K562 (cell line): ENCODE data around the gene TAF1B. TPM values are rescaled to one million over a fixed set of nuclear protein-coding genes. Genes with fewer than 3 reads are reported as not detected.

ENCODE experiments used
- ATAC-seq: fragments of 200-7000 bp; cut with Tn5 transposase; 3 replicates; pipeline ENCODE4 v1.9.1; 2020; ENCODE audit warnings: moderate library complexity
- BruUV-seq: library from RNA; stranded (reverse); fragments of 400-500 nt; replicated peaks from 2 replicates; lab custom pipeline; 2021; lab: Mats Ljungman, UMichigan
- CTCF ChIA-PET: fragments of 300-600 bp; formaldehyde crosslinking; extraction: SDS; loops from one replicate; lab custom pipeline; 2021; ENCODE audit warnings: low intra/inter-chr PET ratio; lab: Yijun Ruan, JAX
- POLR2A ChIA-PET: fragments of 300-600, 350-650 bp; sonication (Branson Sonifier 250); formaldehyde crosslinking; extraction: SDS; loops from one replicate; lab custom pipeline; 2021; ENCODE audit warnings: antibody characterized with exemption, inconsistent platforms; lab: Yijun Ruan, JAX
- DNase-seq, 4 experiments: peaks; one replicate each; pipeline versions ENCODE4 v3.0.0 to v3.0.0-alpha.2; 2011 to 2018; ENCODE audit warnings: low spot score in 3 of 4, mixed read lengths in 3 of 4; ENCODE audit errors: extremely low read depth in 1 of 4
- FAIRE-seq: peaks from 2 replicates; lab custom pipeline; 2011; peaks lifted over from hg19 to GRCh38; lab: Jason Lieb, UNC
- H2AFZ ChIP-seq: 2 replicates; pipeline ENCODE4 v1.6.0; 2011; ENCODE audit warnings: low read depth, low read length, control low read depth, inconsistent platforms
- H3K27ac ChIP-seq: fragments of 200-600 bp; 3 replicates; pipeline ENCODE4 v1.8.0; 2011; ENCODE audit warnings: low read depth, mild to moderate bottlenecking, control low read depth, inconsistent platforms, low read length, moderate library complexity, mixed read lengths; ENCODE audit errors: extremely low read depth
- H3K27me3 ChIP-seq, 2 experiments: fragments of 300-600 bp in 1 of 2; 2 replicates in 1 of 2; 3 replicates in 1 of 2; pipeline versions ENCODE4 v1.6.0 to v1.8.0; 2011; ENCODE audit warnings: inconsistent platforms in 2 of 2, low read length in 2 of 2, mild to moderate bottlenecking in 1 of 2, mixed read lengths in 1 of 2, moderate library complexity in 1 of 2; ENCODE audit not compliant: control insufficient read depth in 2 of 2, insufficient read depth in 2 of 2
- H3K36me3 ChIP-seq: fragments of 300-600 bp; 3 replicates; pipeline ENCODE4 v1.8.0; 2011; ENCODE audit warnings: mild to moderate bottlenecking, low read length, inconsistent platforms; ENCODE audit not compliant: control insufficient read depth, insufficient read depth
- H3K4me1 ChIP-seq, 2 experiments: fragments of 200-600 bp in 1 of 2; replicated peaks in 1 of 2; 2 replicates in 1 of 2; 3 replicates in 1 of 2; pipeline versions ENCODE4 v1.5.1 to v1.8.0; 2011; ENCODE audit warnings: inconsistent platforms in 2 of 2, low read length in 2 of 2, mild to moderate bottlenecking in 1 of 2, mixed read lengths in 1 of 2, moderate library complexity in 1 of 2; ENCODE audit not compliant: control insufficient read depth in 2 of 2, insufficient read depth in 2 of 2
- H3K4me2 ChIP-seq: 2 replicates; pipeline ENCODE4 v1.6.1; 2011; ENCODE audit warnings: low read length, control low read depth, inconsistent platforms, mixed read lengths; ENCODE audit not compliant: insufficient read depth
- H3K4me3 ChIP-seq: fragments of 200-600 bp; sonication (generic), shearing (Covaris generic); 2 replicates; pipeline ENCODE4 v1.5.1; 2016; ENCODE audit warnings: control low read depth, inconsistent platforms
- H3K79me2 ChIP-seq: fragments of 200-600 bp; 3 replicates; pipeline ENCODE4 v1.8.0; 2011; ENCODE audit warnings: low read length, inconsistent platforms; ENCODE audit not compliant: control insufficient read depth, insufficient read depth
- H3K9ac ChIP-seq, 2 experiments: 2 replicates each; pipeline versions ENCODE4 v1.6.0 to v1.6.1; 2011; ENCODE audit warnings: low read depth in 2 of 2, low read length in 2 of 2, control low read depth in 1 of 2, inconsistent platforms in 1 of 2, mild to moderate bottlenecking in 1 of 2, mixed read lengths in 1 of 2; ENCODE audit not compliant: insufficient read depth in 1 of 2
- H3K9me1 ChIP-seq: one replicate; pipeline ENCODE4 v1.6.0; 2011; ENCODE audit warnings: inconsistent platforms, mild to moderate bottlenecking, low read length, moderate library complexity; ENCODE audit not compliant: control insufficient read depth, insufficient read depth
- H3K9me3 ChIP-seq: replicated peaks from 2 replicates; pipeline ENCODE4 v1.5.1; 2011; ENCODE audit warnings: low read depth, low read length, inconsistent platforms; ENCODE audit not compliant: control insufficient read depth, insufficient read depth
- H4K20me1 ChIP-seq: replicated peaks from 2 replicates; pipeline ENCODE4 v1.6.1; 2011; ENCODE audit warnings: low read length, inconsistent platforms, mixed read lengths; ENCODE audit not compliant: control insufficient read depth, insufficient read depth
- GTF2F1 ChIP-seq: IDR thresholded peaks from 2 replicates; pipeline ENCODE4 v1.6.1; 2011; ENCODE audit warnings: low read depth, low read length, improper control_type of control experiment
- KAT2B ChIP-seq: IDR thresholded peaks from one replicate; pipeline ENCODE4 v1.6.1; 2012; ENCODE audit warnings: low read depth, mild to moderate bottlenecking, control low read depth, inconsistent platforms, low read length, moderate library complexity
- PCBP1 ChIP-seq: fragments of 200-400 bp; formaldehyde crosslinking; IDR thresholded peaks from 2 replicates; pipeline ENCODE4 v1.6.1; 2018; ENCODE audit warnings: mild to moderate bottlenecking, low read depth, low read length; ENCODE audit not compliant: poor library complexity, severe bottlenecking
- SMARCC2 ChIP-seq: fragments of 450-650 bp; IDR thresholded peaks from 2 replicates; pipeline ENCODE4 v1.6.1; 2017; ENCODE audit warnings: antibody characterized with exemption, moderate library complexity, mild to moderate bottlenecking, low read depth
- SMARCE1 ChIP-seq: fragments of 450-650 bp; IDR thresholded peaks from 2 replicates; pipeline ENCODE4 v1.7.1; 2016; ENCODE audit warnings: mild to moderate bottlenecking
- WGBS: fragments of 100-300 bp; shearing (Covaris generic); methylation state at CpG from one replicate; pipeline ENCODE4 v1.1.6; 2016; ENCODE audit warnings: low coverage, mixed read lengths; ENCODE audit not compliant: insufficient coverage; ENCODE audit errors: missing lambda C conversion rate; 5-methylcytosine and 5-hydroxymethylcytosine counted together
- in situ Hi-C: fragments of 300-500 bp; cut with MboI; formaldehyde crosslinking; loops from 4 replicates; pipeline ENCODE4 v1.15.0; 2018; ENCODE audit warnings: inconsistent platforms, mixed read lengths
- intact Hi-C: fragments of 100-400 bp; cut with micrococcal nuclease; formaldehyde crosslinking; loops from 2 replicates; pipeline ENCODE4 v1.14.2; 2022
- polyA plus RNA-seq, 8 experiments: library from polyadenylated mRNA; depleted of rRNA in 4 of 8; stranded (reverse) in 5 of 8; unstranded in 3 of 8; fragments of >200 nt; fragmentation: Nextera tagmentation in 2 of 8; fragmentation: Illumina TruSeq in 1 of 8; extraction: Ambion mirVana in 2 of 8; extraction: Trizol in 1 of 8; gene quantifications; 2 replicates each; pipeline versions ENCODE4 v1.2.1 to v1.2.3, GENCODE V29; 2011 to 2014; ENCODE audit warnings: inconsistent platforms in 1 of 8, missing spikeins in 1 of 8
- total RNA-seq, 7 experiments: library from RNA; depleted of rRNA in 6 of 7; stranded (reverse); fragments of >200 nt in 6 of 7; fragmentation: Illumina TruSeq in 2 of 7; extraction: Trizol in 2 of 7; gene quantifications; 2 replicates each; pipeline versions ENCODE4 v1.2.1 to v1.2.3, GENCODE V29; 2011 to 2021; ENCODE audit warnings: low replicate concordance in 1 of 7
- TF ChIP-seq, protein P1 (sequence below): fragments of 450-650 bp; IDR thresholded peaks from 2 replicates; pipeline ENCODE4 v1.6.1; 2016; ENCODE audit warnings: low read depth
- TF ChIP-seq, protein P2 (sequence below): fragments of 450-650 bp; formaldehyde crosslinking; IDR thresholded peaks from 2 replicates; pipeline ENCODE4 v1.4.0; 2020; ENCODE audit warnings: mild to moderate bottlenecking, moderate library complexity
- TF ChIP-seq, protein P3 (sequence below): IDR thresholded peaks from 3 replicates; pipeline ENCODE4 v1.6.1; 2011; ENCODE audit warnings: borderline replicate concordance, mild to moderate bottlenecking; ENCODE audit not compliant: insufficient read length, insufficient read depth
- TF ChIP-seq, protein P4 (sequence below): fragments of 250-450 bp; sonication (Bioruptor Pico); IDR thresholded peaks from 2 replicates; pipeline ENCODE4 v1.4.0; 2020; ENCODE audit warnings: mild to moderate bottlenecking, moderate library complexity

Gene TAF1B
- total and polyA plus RNA-seq, 9 of the 15 experiments (the other 6 are each of a cell fraction or from before 2014, with no cell fraction given) = 8.8 to 25.1 (median 17.3) TPM

DNA sequence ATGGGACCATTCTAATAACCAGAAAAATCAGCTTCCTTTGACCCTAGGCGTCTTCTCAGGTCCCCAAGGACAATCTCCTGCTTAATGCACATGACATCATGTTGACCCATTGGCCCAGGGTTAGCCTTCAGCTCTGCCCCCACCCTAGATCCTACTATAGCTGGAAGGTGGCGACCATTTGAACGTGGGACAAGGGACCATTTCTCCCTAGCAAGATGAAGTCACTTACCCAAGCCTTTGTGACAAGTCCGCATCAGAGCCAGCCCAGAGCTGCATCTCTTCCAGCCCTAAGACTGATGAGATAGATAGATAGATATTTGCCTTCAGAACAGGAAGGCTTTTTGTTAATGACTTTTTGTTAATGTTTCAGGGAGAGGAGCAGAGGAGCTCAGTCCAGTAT lies 28.2 kb upstream of the TAF1B start:
- Histone ChIP-seq H3K27me3 (no peaks in the 10 kb centered on the region), H3K79me2 (no peaks in the 10 kb centered on the region), H3K4me1 (peaks cover 19 to 30% of the 10 kb centered on the region in 2 experiments; a peak in 4 of 5 replicates), H3K9ac (no peak overlapping the region), H3K4me3 (no peak overlapping the region), H3K9me3 (no peaks in the 10 kb centered on the region), H3K36me3 (no peaks in the 10 kb centered on the region), H2AFZ (no peak overlapping the region), H4K20me1 (no peaks in the 10 kb centered on the region), H3K27ac (no peak overlapping the region), H3K4me2 (no peak overlapping the region), H3K9me1 (no peaks in the 10 kb centered on the region)
- ChIA-PET CTCF (interaction anchor here (1.0 to 2.9 kb wide), 3 partner anchors 99 to 234 kb away, joined by 3 to 26 read pairs (median 14); partner anchors contain the start of gene GRHL1), POLR2A (interaction anchor here (0.9 to 2.2 kb wide), 4 partner anchors 12 to 242 kb away, joined by 3 to 9 read pairs (median 5); partner anchors contain the start of gene TAF1B)
- FAIRE-seq (no peak), ATAC-seq (no peak), DNase-seq (no peak)
- WGBS = 74% methylated on average over 4 of the region's 4 CpGs
- in situ Hi-C loops = loop anchor here (25.0 kb wide), 1 partner anchor 847 kb away; no protein-coding TSS in a partner anchor
- intact Hi-C loops = loop anchor here (2.0 kb wide), 1 partner anchor 28 kb away; the partner anchor contains the start of gene TAF1B
- no TSS peak for BruUV-seq
- TF ChIP-seq GTF2F1 (no peak), PCBP1 (no peak), SMARCE1 (no peak), SMARCC2 (no peak), KAT2B (no peak)
- TF ChIP-seq, protein P1, sequence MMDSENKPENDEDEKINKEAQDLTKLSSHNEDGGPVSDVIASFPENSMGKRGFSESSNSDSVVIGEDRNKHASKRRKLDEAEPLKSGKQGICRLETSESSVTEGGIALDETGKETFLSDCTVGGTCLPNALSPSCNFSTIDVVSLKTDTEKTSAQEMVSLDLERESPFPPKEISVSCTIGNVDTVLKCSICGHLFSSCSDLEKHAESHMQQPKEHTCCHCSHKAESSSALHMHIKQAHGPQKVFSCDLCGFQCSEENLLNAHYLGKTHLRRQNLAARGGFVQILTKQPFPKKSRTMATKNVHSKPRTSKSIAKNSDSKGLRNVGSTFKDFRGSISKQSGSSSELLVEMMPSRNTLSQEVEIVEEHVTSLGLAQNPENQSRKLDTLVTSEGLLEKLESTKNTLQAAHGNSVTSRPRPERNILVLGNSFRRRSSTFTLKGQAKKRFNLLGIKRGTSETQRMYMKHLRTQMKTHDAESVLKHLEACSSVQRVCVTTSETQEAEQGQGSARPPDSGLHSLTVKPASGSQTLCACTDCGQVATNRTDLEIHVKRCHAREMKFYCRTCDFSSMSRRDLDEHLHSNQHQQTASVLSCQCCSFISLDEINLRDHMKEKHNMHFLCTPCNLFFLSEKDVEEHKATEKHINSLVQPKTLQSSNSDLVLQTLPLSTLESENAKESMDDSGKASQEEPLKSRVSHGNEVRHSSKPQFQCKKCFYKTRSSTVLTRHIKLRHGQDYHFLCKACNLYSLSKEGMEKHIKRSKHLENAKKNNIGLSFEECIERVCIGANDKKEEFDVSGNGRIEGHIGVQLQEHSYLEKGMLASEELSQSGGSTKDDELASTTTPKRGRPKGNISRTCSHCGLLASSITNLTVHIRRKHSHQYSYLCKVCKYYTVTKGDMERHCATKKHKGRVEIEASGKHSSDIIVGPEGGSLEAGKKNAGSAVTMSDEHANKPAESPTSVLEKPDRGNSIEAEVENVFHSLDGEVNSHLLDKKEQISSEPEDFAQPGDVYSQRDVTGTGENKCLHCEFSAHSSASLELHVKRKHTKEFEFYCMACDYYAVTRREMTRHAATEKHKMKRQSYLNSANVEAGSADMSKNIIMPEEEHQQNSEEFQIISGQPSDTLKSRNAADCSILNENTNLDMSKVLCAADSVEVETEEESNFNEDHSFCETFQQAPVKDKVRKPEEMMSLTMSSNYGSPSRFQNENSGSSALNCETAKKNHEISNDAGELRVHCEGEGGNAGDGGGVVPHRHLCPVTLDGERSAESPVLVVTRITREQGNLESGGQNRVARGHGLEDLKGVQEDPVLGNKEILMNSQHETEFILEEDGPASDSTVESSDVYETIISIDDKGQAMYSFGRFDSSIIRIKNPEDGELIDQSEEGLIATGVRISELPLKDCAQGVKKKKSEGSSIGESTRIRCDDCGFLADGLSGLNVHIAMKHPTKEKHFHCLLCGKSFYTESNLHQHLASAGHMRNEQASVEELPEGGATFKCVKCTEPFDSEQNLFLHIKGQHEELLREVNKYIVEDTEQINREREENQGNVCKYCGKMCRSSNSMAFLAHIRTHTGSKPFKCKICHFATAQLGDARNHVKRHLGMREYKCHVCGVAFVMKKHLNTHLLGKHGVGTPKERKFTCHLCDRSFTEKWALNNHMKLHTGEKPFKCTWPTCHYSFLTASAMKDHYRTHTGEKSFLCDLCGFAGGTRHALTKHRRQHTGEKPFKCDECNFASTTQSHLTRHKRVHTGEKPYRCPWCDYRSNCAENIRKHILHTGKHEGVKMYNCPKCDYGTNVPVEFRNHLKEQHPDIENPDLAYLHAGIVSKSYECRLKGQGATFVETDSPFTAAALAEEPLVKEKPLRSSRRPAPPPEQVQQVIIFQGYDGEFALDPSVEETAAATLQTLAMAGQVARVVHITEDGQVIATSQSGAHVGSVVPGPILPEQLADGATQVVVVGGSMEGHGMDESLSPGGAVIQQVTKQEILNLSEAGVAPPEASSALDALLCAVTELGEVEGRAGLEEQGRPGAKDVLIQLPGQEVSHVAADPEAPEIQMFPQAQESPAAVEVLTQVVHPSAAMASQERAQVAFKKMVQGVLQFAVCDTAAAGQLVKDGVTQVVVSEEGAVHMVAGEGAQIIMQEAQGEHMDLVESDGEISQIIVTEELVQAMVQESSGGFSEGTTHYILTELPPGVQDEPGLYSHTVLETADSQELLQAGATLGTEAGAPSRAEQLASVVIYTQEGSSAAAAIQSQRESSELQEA = no peak
- TF ChIP-seq, protein P2, sequence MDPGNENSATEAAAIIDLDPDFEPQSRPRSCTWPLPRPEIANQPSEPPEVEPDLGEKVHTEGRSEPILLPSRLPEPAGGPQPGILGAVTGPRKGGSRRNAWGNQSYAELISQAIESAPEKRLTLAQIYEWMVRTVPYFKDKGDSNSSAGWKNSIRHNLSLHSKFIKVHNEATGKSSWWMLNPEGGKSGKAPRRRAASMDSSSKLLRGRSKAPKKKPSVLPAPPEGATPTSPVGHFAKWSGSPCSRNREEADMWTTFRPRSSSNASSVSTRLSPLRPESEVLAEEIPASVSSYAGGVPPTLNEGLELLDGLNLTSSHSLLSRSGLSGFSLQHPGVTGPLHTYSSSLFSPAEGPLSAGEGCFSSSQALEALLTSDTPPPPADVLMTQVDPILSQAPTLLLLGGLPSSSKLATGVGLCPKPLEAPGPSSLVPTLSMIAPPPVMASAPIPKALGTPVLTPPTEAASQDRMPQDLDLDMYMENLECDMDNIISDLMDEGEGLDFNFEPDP (CRISPR knock-in tag) = no peak
- TF ChIP-seq, protein P3, sequence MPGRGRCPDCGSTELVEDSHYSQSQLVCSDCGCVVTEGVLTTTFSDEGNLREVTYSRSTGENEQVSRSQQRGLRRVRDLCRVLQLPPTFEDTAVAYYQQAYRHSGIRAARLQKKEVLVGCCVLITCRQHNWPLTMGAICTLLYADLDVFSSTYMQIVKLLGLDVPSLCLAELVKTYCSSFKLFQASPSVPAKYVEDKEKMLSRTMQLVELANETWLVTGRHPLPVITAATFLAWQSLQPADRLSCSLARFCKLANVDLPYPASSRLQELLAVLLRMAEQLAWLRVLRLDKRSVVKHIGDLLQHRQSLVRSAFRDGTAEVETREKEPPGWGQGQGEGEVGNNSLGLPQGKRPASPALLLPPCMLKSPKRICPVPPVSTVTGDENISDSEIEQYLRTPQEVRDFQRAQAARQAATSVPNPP = no peak
- TF ChIP-seq, protein P4, sequence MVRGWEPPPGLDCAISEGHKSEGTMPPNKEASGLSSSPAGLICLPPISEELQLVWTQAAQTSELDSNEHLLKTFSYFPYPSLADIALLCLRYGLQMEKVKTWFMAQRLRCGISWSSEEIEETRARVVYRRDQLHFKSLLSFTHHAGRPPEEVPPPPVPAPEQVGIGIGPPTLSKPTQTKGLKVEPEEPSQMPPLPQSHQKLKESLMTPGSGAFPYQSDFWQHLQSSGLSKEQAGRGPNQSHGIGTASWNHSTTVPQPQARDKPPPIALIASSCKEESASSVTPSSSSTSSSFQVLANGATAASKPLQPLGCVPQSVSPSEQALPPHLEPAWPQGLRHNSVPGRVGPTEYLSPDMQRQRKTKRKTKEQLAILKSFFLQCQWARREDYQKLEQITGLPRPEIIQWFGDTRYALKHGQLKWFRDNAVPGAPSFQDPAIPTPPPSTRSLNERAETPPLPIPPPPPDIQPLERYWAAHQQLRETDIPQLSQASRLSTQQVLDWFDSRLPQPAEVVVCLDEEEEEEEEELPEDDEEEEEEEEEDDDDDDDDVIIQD (CRISPR knock-in tag) = no peak
